AG04450 (cell line): Measurements from ENCODE around the gene COQ3. TPM values are rescaled to one million over a fixed set of nuclear protein-coding genes. Genes with fewer than 3 reads are reported as not detected.

Experiments
- CTCF ChIA-PET: fragments of 300-600, 350-600 bp; formaldehyde crosslinking; extraction: SDS; loops from one replicate; lab custom pipeline; 2022; ENCODE audit warnings: antibody characterized with exemption, inconsistent platforms; lab: Charles Lee
- POLR2A ChIA-PET: fragments of 350-600 bp; formaldehyde crosslinking; extraction: SDS; loops from one replicate; lab custom pipeline; 2021; ENCODE audit warnings: antibody characterized with exemption, inconsistent platforms; lab: Yijun Ruan, JAX
- DNase-seq: peaks from one replicate; pipeline ENCODE4 v3.0.0-alpha.2; 2011; ENCODE audit warnings: low read depth, low spot score
- H3K27ac ChIP-seq: one replicate; pipeline ENCODE4 v1.5.1; 2012; ENCODE audit warnings: low read depth, low read length, control low read depth
- H3K27me3 ChIP-seq: one replicate; pipeline ENCODE4 v1.6.0; 2012; ENCODE audit warnings: low read length; ENCODE audit not compliant: control insufficient read depth, insufficient read depth
- H3K4me3 ChIP-seq: 2 replicates; pipeline ENCODE4 v1.5.1; 2011; ENCODE audit warnings: mild to moderate bottlenecking, low read depth, low read length, control low read depth
- H3K9me3 ChIP-seq: 2 replicates; pipeline ENCODE4 v1.5.1; 2012; ENCODE audit warnings: low read length; ENCODE audit not compliant: control insufficient read depth, insufficient read depth
- polyA plus RNA-seq: library from polyadenylated mRNA; depleted of rRNA; stranded (reverse); fragments of >200 nt; gene quantifications from 2 replicates; pipeline ENCODE4 v1.2.3, GENCODE V29; 2011
- TF ChIP-seq, protein P1 (sequence below): IDR thresholded peaks from 2 replicates; pipeline ENCODE4 v1.5.1; 2011; ENCODE audit warnings: low read depth, low read length, control low read depth, inconsistent platforms

Gene COQ3
- polyA plus RNA-seq, 1 experiment: 11.0 TPM

DNA sequence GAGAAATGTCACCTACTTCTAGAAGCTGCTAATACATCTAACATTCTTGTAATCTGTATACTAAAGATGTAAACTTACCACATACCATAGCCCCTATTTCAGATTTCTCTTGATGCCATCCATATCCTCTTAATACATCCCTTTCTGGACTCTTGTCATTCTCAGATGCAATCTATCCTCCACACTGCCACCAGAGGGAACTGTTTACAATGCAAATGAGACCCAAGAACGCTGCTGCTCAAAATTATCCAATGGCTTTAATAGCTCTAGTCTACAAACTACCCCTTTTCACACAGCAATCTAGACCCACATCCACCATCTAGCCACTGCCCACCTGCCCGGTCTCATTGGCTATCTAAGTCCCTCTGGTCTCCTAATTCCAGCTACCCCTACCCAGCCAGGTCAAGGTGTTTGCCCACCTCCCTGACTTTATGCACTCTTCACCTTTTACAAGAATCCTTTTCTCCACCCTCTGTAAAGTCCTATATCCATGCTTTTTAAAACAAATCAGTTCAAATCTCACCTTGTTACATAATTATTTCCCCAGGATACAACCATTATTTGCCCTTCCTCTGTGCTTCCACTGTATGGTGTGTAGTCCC lies 59.4 kb downstream of the COQ3 start:
- TF ChIP-seq, protein P1, sequence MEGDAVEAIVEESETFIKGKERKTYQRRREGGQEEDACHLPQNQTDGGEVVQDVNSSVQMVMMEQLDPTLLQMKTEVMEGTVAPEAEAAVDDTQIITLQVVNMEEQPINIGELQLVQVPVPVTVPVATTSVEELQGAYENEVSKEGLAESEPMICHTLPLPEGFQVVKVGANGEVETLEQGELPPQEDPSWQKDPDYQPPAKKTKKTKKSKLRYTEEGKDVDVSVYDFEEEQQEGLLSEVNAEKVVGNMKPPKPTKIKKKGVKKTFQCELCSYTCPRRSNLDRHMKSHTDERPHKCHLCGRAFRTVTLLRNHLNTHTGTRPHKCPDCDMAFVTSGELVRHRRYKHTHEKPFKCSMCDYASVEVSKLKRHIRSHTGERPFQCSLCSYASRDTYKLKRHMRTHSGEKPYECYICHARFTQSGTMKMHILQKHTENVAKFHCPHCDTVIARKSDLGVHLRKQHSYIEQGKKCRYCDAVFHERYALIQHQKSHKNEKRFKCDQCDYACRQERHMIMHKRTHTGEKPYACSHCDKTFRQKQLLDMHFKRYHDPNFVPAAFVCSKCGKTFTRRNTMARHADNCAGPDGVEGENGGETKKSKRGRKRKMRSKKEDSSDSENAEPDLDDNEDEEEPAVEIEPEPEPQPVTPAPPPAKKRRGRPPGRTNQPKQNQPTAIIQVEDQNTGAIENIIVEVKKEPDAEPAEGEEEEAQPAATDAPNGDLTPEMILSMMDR: peak; percentile 73
- DNase-seq: peak; percentile 11
- Histone ChIP-seq H3K27ac (no peak overlapping the region), H3K9me3 (no peaks in the 10 kb centered on the region), H3K27me3 (no peaks in the 10 kb centered on the region), H3K4me3 (no peak overlapping the region)
- ChIA-PET CTCF (interaction anchor here (0.6 to 1.5 kb wide), 28 partner anchors 9 to 488 kb away, joined by 3 to 36 read pairs (median 4); partner anchors contain the start of gene COQ3), POLR2A (interaction anchor here (1.0 kb wide), 1 partner anchor 59 kb away, joined by 4 read pairs; the partner anchor contains the start of gene COQ3)

DNA sequence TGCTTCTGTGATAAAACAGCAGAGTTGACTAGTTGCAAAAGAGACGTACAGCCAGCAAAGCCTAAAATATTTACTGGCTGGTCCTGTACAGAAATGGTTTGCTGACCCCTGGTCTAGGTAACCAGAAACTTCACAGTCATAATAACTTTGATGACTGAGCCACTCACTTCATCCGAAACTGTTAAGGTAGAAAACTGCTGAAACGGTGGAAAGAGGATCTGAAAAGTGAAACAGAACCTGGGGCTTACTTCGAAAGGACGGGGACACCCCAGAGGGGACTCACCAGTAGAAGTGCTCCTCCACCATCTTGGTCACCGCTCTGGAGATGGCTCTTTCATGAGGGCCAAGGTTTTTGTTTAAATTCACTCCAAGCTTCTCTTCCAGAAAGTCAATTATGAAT lies 60.9 kb downstream of the COQ3 start:
- Histone ChIP-seq H3K9me3 (no peaks in the 10 kb centered on the region), H3K27ac (no peak overlapping the region), H3K4me3 (no peak overlapping the region), H3K27me3 (no peaks in the 10 kb centered on the region)
- TF ChIP-seq, protein P1: no peak
- ChIA-PET CTCF (interaction anchor here (4.6 kb wide), 1 partner anchor 10 kb away, joined by 71 read pairs; no protein-coding TSS in a partner anchor), POLR2A (no interaction called here)
- no peak for DNase-seq

DNA sequence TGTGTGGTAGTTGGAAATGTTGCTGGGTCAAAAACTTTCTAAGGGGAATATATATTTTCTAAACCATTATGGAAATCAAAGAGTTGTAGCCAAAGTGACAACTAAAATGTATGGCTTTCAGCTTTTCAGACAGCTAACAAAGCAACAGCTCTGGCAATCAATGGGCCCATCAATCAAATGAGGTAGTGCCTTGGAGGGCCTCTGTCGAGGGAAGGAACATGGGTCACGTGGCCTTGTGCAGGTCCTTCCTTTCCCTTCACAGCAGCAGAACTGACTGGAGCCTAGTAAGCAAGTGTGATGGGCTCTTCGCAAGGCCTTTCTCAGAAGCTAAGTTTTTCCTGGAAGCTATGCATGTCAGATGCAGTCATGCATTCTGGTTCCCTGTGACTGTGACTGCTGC lies 62.5 kb downstream of the COQ3 start:
- Histone ChIP-seq H3K4me3 (no peak overlapping the region), H3K9me3 (no peaks in the 10 kb centered on the region), H3K27me3 (no peaks in the 10 kb centered on the region), H3K27ac (no peak overlapping the region)
- no peak for DNase-seq
- TF ChIP-seq, protein P1: no peak
- ChIA-PET CTCF (interaction anchor here (0.6 to 4.6 kb wide), 21 partner anchors 11 to 702 kb away, joined by 3 to 71 read pairs (median 13); partner anchors contain the start of genes COQ3, FAXC and PNISR), POLR2A (no interaction called here)

DNA sequence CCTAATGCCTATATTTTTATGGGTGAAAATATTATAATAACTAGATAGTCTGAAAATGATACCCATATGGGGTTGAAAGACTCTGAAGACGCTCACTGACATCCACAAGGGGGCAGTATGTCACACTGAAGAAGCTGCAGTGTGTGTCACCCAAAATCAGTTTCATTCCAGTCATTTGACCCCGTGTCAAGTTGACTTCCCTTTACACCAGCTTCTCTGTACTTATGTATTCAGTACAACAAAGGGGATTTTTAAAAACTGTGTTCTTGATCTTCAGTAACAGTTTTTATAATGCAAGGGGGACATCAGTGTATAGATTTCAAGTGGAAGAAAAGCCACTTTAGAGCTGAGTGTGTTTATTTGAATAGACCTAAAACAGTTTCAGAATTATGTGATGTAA lies 63.8 kb downstream of the COQ3 start:
- no peak overlapping the region for H3K4me3 ChIP-seq
- ChIA-PET CTCF (interaction anchor here (0.6 to 4.6 kb wide), 52 partner anchors 9 to 492 kb away, joined by 3 to 71 read pairs (median 5); partner anchors contain the start of genes COQ3, FAXC and PNISR), POLR2A (interaction anchor here (1.2 kb wide), 1 partner anchor 64 kb away, joined by 6 read pairs; the partner anchor contains the start of gene COQ3)
- H3K27me3 ChIP-seq: no peaks in the 10 kb centered on the region
- DNase-seq: peak; percentile 36
- H3K27ac ChIP-seq: no peak overlapping the region
- TF ChIP-seq, protein P1: peak; percentile 81
- H3K9me3 ChIP-seq: no peaks in the 10 kb centered on the region

DNA sequence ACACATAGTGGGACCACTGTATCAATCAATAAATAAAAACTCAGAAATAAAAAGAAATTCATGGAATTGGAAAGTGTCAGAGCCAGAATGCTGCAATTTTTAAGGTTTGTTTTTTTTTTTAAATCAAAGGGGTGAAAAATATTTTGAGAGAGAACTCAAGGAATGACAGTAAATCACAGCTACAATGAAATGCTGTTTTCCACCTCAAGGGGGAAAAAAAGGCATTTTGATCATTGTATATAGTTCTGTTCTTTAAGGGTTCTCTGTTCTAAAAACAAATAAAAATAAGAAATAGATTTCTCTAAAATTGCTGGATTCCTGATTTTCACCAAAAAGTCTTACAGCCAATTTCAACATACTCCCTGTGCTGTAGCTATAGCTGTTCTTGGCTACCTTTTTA lies 69.0 kb downstream of the COQ3 start:
- H3K4me3 ChIP-seq: no peak overlapping the region
- CTCF ChIA-PET: interaction anchor here (1.4 kb wide), 1 partner anchor 9 kb away, joined by 8 read pairs; no protein-coding TSS in a partner anchor
- TF ChIP-seq, protein P1: no peak
- no peaks in the 10 kb centered on the region for H3K9me3 ChIP-seq
- H3K27ac ChIP-seq: no peak overlapping the region
- POLR2A ChIA-PET: no interaction called here
- DNase-seq: no peak
- no peaks in the 10 kb centered on the region for H3K27me3 ChIP-seq
